GM23248 (cell line): Measurements from ENCODE around the gene PARVA.

ENCODE experiments used
- EZH2 ChIP-seq: fragments of 200-600 bp; sonication (generic); IDR thresholded peaks from 2 replicates; pipeline ENCODE4 v1.6.1; 2018; ENCODE audit warnings: antibody characterized with exemption, mild to moderate bottlenecking; ENCODE audit not compliant: insufficient read depth, poor library complexity, severe bottlenecking
- EZH2phosphoT487 ChIP-seq: fragments of 200-600 bp; sonication (generic); IDR thresholded peaks from 2 replicates; pipeline ENCODE4 v1.6.1; 2018; ENCODE audit warnings: antibody characterized with exemption, moderate library complexity, mild to moderate bottlenecking, low read depth; ENCODE audit not compliant: insufficient read depth

- no peak for TF ChIP-seq EZH2
- TF ChIP-seq EZH2phosphoT487 = no peak
Observed at GRCh38 chr11:12403997-12404350, 26.6 kb downstream of the PARVA start.
